Vagina (tissue), 2 donors: ENCODE measurements around the gene SETDB1.

Experiments used
- POLR2A ChIP-seq, 2 donors: fragments of 450-650 bp; IDR thresholded peaks; one replicate each; pipeline ENCODE4 v1.6.1; 2017; ENCODE audit warnings: antibody characterized with exemption in 2 of 2, mild to moderate bottlenecking in 2 of 2, moderate library complexity in 2 of 2
- POLR2AphosphoS5 ChIP-seq, 2 donors: sonication (generic); formaldehyde crosslinking; IDR thresholded peaks; one replicate each; pipeline ENCODE4 v1.9.0; 2017; ENCODE audit warnings: antibody characterized with exemption in 2 of 2, mild to moderate bottlenecking in 2 of 2, low read depth in 1 of 2; ENCODE audit not compliant: insufficient read depth in 1 of 2
- TF ChIP-seq, protein P1 (sequence below), 3 experiments: fragments of 450-650 bp in 2 of 3; fragments of 200-600 bp in 1 of 3; sonication (generic) in 1 of 3; IDR thresholded peaks; one replicate each; pipeline ENCODE4 v1.5.1; 2017 to 2019; ENCODE audit warnings: antibody characterized with exemption in 3 of 3, mild to moderate bottlenecking in 2 of 3, moderate library complexity in 2 of 3

DNA sequence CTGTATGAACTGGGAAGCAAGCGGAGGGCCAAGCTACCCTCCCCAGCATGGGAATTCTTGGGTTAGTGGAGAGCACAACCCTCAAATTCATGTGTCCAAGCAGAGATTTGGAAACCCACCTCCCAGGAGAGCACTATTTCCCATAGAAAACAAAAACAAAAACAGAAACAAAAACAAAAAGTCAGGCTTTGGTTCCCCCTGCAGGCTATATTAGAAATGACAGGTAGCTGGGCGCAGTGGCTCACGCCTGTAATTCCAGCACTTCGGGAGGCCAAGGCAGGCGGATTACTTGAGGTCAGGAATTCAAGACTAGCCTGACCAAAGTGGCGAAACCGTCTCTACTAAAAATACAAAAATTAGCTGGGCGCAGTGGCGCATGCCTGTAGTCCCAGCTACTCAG is 69.7 kb downstream of the SETDB1 start:
- TF ChIP-seq POLR2A (IDR thresholded peaks at IDR 0.05) (no peak), POLR2AphosphoS5 (IDR thresholded peaks at IDR 0.05; ENCODE audit: insufficient read depth in 1 of 2, low read depth in 1 of 2) (peak in 1 of 2 donors; percentile 32)
- TF ChIP-seq, protein P1, sequence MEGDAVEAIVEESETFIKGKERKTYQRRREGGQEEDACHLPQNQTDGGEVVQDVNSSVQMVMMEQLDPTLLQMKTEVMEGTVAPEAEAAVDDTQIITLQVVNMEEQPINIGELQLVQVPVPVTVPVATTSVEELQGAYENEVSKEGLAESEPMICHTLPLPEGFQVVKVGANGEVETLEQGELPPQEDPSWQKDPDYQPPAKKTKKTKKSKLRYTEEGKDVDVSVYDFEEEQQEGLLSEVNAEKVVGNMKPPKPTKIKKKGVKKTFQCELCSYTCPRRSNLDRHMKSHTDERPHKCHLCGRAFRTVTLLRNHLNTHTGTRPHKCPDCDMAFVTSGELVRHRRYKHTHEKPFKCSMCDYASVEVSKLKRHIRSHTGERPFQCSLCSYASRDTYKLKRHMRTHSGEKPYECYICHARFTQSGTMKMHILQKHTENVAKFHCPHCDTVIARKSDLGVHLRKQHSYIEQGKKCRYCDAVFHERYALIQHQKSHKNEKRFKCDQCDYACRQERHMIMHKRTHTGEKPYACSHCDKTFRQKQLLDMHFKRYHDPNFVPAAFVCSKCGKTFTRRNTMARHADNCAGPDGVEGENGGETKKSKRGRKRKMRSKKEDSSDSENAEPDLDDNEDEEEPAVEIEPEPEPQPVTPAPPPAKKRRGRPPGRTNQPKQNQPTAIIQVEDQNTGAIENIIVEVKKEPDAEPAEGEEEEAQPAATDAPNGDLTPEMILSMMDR (IDR thresholded peaks at IDR 0.05): peak; percentile 61 to 72 (median 65)
